H1 (cell line): Measurements from ENCODE around the gene ARHGAP10. TPM values are rescaled to one million over a fixed set of nuclear protein-coding genes. Genes with fewer than 3 reads are reported as not detected.

Experiments
- CTCF ChIA-PET: fragments of 300-600 bp; sonication (Branson Sonifier 250); formaldehyde crosslinking; loops from one replicate; lab custom pipeline; 2021; ENCODE audit not compliant: partially characterized antibody; lab: Charles Lee
- POLR2A ChIA-PET: fragments of 300-600 bp; sonication (Branson Sonifier 250); formaldehyde crosslinking; loops from one replicate; lab custom pipeline; 2021; ENCODE audit warnings: inconsistent platforms; ENCODE audit not compliant: partially characterized antibody; lab: Charles Lee
- DNase-seq, 2 experiments: peaks; one replicate each; pipeline versions ENCODE4 v3.0.0 to v3.0.0-alpha.2; 2010 to 2022; ENCODE audit warnings: low spot score in 2 of 2, low read depth in 1 of 2, mixed read lengths in 1 of 2
- FAIRE-seq: peaks from 2 replicates; lab custom pipeline; 2011; peaks lifted over from hg19 to GRCh38; lab: Jason Lieb, UNC
- H2AFZ ChIP-seq: 2 replicates; pipeline ENCODE4 v1.8.1; 2012; ENCODE audit warnings: low read length, inconsistent platforms
- H2AK5ac ChIP-seq: 2 replicates; pipeline ENCODE4 v1.6.1; 2013; ENCODE audit warnings: low read depth, low read length
- H2BK120ac ChIP-seq: replicated peaks from 2 replicates; pipeline ENCODE3; 2013; ENCODE audit warnings: low read depth, low read length, inconsistent platforms
- H2BK12ac ChIP-seq: 2 replicates; pipeline ENCODE4 v1.6.1; 2013; ENCODE audit warnings: low read depth, low read length
- H2BK15ac ChIP-seq: 2 replicates; pipeline ENCODE4 v1.6.1; 2013; ENCODE audit warnings: low read length
- H2BK20ac ChIP-seq: 2 replicates; pipeline ENCODE4 v1.6.1; 2013; ENCODE audit warnings: low read length
- H2BK5ac ChIP-seq: 2 replicates; pipeline ENCODE4 v1.6.1; 2013; ENCODE audit warnings: low read depth, low read length
- H3K14ac ChIP-seq: 2 replicates; pipeline ENCODE4 v1.6.1; 2013; ENCODE audit warnings: inconsistent platforms; ENCODE audit not compliant: insufficient read length
- H3K18ac ChIP-seq: 2 replicates; pipeline ENCODE4 v1.6.1; 2013; ENCODE audit warnings: low read length; ENCODE audit errors: extremely low read depth
- H3K23ac ChIP-seq: 2 replicates; pipeline ENCODE4 v1.6.1; 2013; ENCODE audit warnings: inconsistent platforms; ENCODE audit not compliant: insufficient read length
- H3K23me2 ChIP-seq: 2 replicates; pipeline ENCODE4 v1.6.1; 2013; ENCODE audit warnings: low read depth, low read length
- H3K27ac ChIP-seq: 2 replicates; pipeline ENCODE4 v1.6.1; 2011; ENCODE audit warnings: low read depth, low read length, inconsistent platforms
- H3K27me3 ChIP-seq, 4 experiments: replicated peaks in 1 of 4; 1 replicate in 1 of 4; 2 replicates in 3 of 4; pipeline versions ENCODE4 v1.6.1 to v1.8.1; 2011 to 2013; ENCODE audit warnings: low read length in 3 of 4, mild to moderate bottlenecking in 3 of 4, inconsistent platforms in 2 of 4, mixed read lengths in 2 of 4, moderate library complexity in 1 of 4; ENCODE audit not compliant: control insufficient read depth in 3 of 4, insufficient read depth in 3 of 4; ENCODE audit errors: extremely low read depth in 1 of 4
- H3K36me3 ChIP-seq, 4 experiments: 2 replicates each; pipeline versions ENCODE4 v1.6.1 to v1.8.1; 2011 to 2013; ENCODE audit warnings: mild to moderate bottlenecking in 4 of 4, low read length in 3 of 4, moderate library complexity in 2 of 4, control low read depth in 1 of 4, inconsistent platforms in 1 of 4; ENCODE audit not compliant: insufficient read depth in 4 of 4, control insufficient read depth in 2 of 4
- H3K4ac ChIP-seq: replicated peaks from 2 replicates; pipeline ENCODE3; 2013; ENCODE audit warnings: low read length, low read depth, mixed read lengths, inconsistent platforms; ENCODE audit not compliant: insufficient read length
- H3K4me1 ChIP-seq, 4 experiments: replicated peaks in 1 of 4; 1 replicate in 1 of 4; 2 replicates in 3 of 4; pipeline versions ENCODE4 v1.6.1 to v1.8.1; 2011 to 2013; ENCODE audit warnings: low read length in 3 of 4, inconsistent platforms in 2 of 4, mixed read lengths in 1 of 4; ENCODE audit not compliant: insufficient read depth in 4 of 4, control insufficient read depth in 3 of 4
- H3K4me2 ChIP-seq, 2 experiments: 2 replicates each; pipeline versions ENCODE4 v1.6.1 to v1.8.1; 2011 to 2013; ENCODE audit warnings: low read depth in 2 of 2, low read length in 2 of 2, control low read depth in 1 of 2, inconsistent platforms in 1 of 2, mild to moderate bottlenecking in 1 of 2; ENCODE audit not compliant: insufficient read depth in 1 of 2
- H3K4me3 ChIP-seq, 4 experiments: fragments of 200-600, 300-600 bp in 1 of 4; sonication (generic), shearing (Covaris generic), sonication (Bioruptor Twin) in 1 of 4; 2 replicates each; pipeline versions ENCODE4 v1.5.1 to v1.8.1; 2011 to 2016; ENCODE audit warnings: low read length in 4 of 4, low read depth in 3 of 4, control low read depth in 2 of 4, inconsistent platforms in 2 of 4, mild to moderate bottlenecking in 2 of 4, mixed read lengths in 1 of 4, moderate library complexity in 1 of 4; ENCODE audit not compliant: insufficient read depth in 2 of 4; ENCODE audit errors: extremely low read depth in 1 of 4
- H3K56ac ChIP-seq: replicated peaks from 2 replicates; pipeline ENCODE3; 2013; ENCODE audit warnings: low read depth, mild to moderate bottlenecking, mixed read lengths, low read length, inconsistent platforms; ENCODE audit not compliant: insufficient read length
- H3K79me1 ChIP-seq: 2 replicates; pipeline ENCODE4 v1.6.1; 2013; ENCODE audit warnings: low read depth, low read length, control low read depth
- H3K79me2 ChIP-seq, 2 experiments: 2 replicates each; pipeline versions ENCODE4 v1.6.1 to v1.8.1; 2012 to 2013; ENCODE audit warnings: low read length in 2 of 2, mild to moderate bottlenecking in 2 of 2, inconsistent platforms in 1 of 2; ENCODE audit not compliant: insufficient read depth in 2 of 2, control insufficient read depth in 1 of 2
- H3K9ac ChIP-seq, 4 experiments: replicated peaks in 1 of 4; 1 replicate in 1 of 4; 2 replicates in 3 of 4; pipeline versions ENCODE4 v1.6.1 to v1.8.1; 2011 to 2013; ENCODE audit warnings: low read depth in 3 of 4, low read length in 3 of 4, control low read depth in 2 of 4, mild to moderate bottlenecking in 2 of 4, moderate library complexity in 2 of 4, inconsistent platforms in 1 of 4; ENCODE audit errors: extremely low read depth in 1 of 4
- H3K9me3 ChIP-seq, 2 experiments: 2 replicates each; pipeline versions ENCODE4 v1.6.1 to v1.8.1; 2012 to 2013; ENCODE audit warnings: mild to moderate bottlenecking in 2 of 2, moderate library complexity in 2 of 2, control low read depth in 1 of 2, inconsistent platforms in 1 of 2, low read depth in 1 of 2, low read length in 1 of 2, mixed read lengths in 1 of 2; ENCODE audit not compliant: insufficient read depth in 2 of 2
- H4K20me1 ChIP-seq, 2 experiments: replicated peaks in 1 of 2; 2 replicates each; pipeline versions ENCODE3 to v1.8.1; 2011 to 2013; ENCODE audit warnings: inconsistent platforms in 2 of 2, low read length in 2 of 2, mild to moderate bottlenecking in 1 of 2; ENCODE audit not compliant: insufficient read depth in 2 of 2, control insufficient read depth in 1 of 2
- H4K5ac ChIP-seq: 2 replicates; pipeline ENCODE4 v1.6.1; 2013; ENCODE audit warnings: low read length, low read depth, mixed read lengths, inconsistent platforms; ENCODE audit not compliant: insufficient read length
- H4K8ac ChIP-seq: 2 replicates; pipeline ENCODE4 v1.8.0; 2013; ENCODE audit warnings: mild to moderate bottlenecking, moderate library complexity, low read length, inconsistent platforms; ENCODE audit not compliant: insufficient read depth; ENCODE audit errors: extremely low read depth
- H4K91ac ChIP-seq: replicated peaks from 2 replicates; pipeline ENCODE3; 2013; ENCODE audit warnings: low read length, mixed read lengths, inconsistent platforms; ENCODE audit not compliant: insufficient read length
- BRCA1 ChIP-seq: IDR thresholded peaks from 2 replicates; pipeline ENCODE4 v1.6.1; 2012; ENCODE audit warnings: low read depth, low read length, improper control_type of control experiment
- GABPA ChIP-seq: IDR thresholded peaks from 2 replicates; pipeline ENCODE4 v1.6.1; 2011; ENCODE audit warnings: mild to moderate bottlenecking, low read length, moderate library complexity, borderline replicate concordance; ENCODE audit not compliant: insufficient read depth
- JUND ChIP-seq: IDR thresholded peaks from 2 replicates; pipeline ENCODE4 v1.6.1; 2011; ENCODE audit warnings: mild to moderate bottlenecking, improper control_type of control experiment, low read length
- KDM4A ChIP-seq: IDR thresholded peaks from one replicate; pipeline ENCODE4 v1.7.1; 2012; ENCODE audit warnings: low read depth, mild to moderate bottlenecking, moderate library complexity, low read length, inconsistent platforms; ENCODE audit not compliant: severe bottlenecking
- NANOG ChIP-seq: IDR thresholded peaks from 2 replicates; pipeline ENCODE4 v1.6.1; 2011; ENCODE audit warnings: low read length, low read depth, mild to moderate bottlenecking, inconsistent platforms; ENCODE audit not compliant: insufficient read depth, poor library complexity, severe bottlenecking
- PHF8 ChIP-seq: fragments of 200-600 bp; sonication (generic); conservative IDR thresholded peaks from 2 replicates; pipeline ENCODE4 v1.7.1; 2012; ENCODE audit warnings: low read depth, mild to moderate bottlenecking, inconsistent platforms, low read length, moderate library complexity
- RXRA ChIP-seq: IDR thresholded peaks from 2 replicates; pipeline ENCODE4 v1.6.1; 2011; ENCODE audit warnings: low read depth, mild to moderate bottlenecking, low read length, moderate library complexity; ENCODE audit not compliant: insufficient read depth
- SAP30 ChIP-seq: fragments of 300-600 bp; sonication (generic); IDR thresholded peaks from 2 replicates; pipeline ENCODE4 v1.7.1; 2012; ENCODE audit warnings: low read length, moderate library complexity, mild to moderate bottlenecking, inconsistent platforms; ENCODE audit not compliant: insufficient read depth, insufficient replicate concordance
- SP1 ChIP-seq: IDR thresholded peaks from 2 replicates; pipeline ENCODE4 v1.6.1; 2011; ENCODE audit warnings: low read depth, low read length
- SP4 ChIP-seq: IDR thresholded peaks from 2 replicates; pipeline ENCODE4 v1.6.1; 2012; ENCODE audit warnings: low read length, inconsistent platforms
- WGBS, 2 experiments: shearing (Covaris generic) in 1 of 2; methylation state at CpG; one replicate each; pipeline versions ENCODE4 v1.1.6 to v1.1.7; 2013 to 2015; ENCODE audit warnings: low lambda C conversion rate in 2 of 2, mixed read lengths in 2 of 2, inconsistent platforms in 1 of 2, low coverage in 1 of 2, missing lambda C conversion rate in 1 of 2; ENCODE audit not compliant: insufficient replicate concordance in 2 of 2, insufficient coverage in 1 of 2, insufficient read length in 1 of 2; ENCODE audit errors: extremely low coverage in 1 of 2, missing lambda C conversion rate in 1 of 2; 5-methylcytosine and 5-hydroxymethylcytosine counted together
- polyA plus RNA-seq, 7 experiments: library from polyadenylated mRNA; depleted of rRNA in 3 of 7; stranded (reverse) in 5 of 7; unstranded in 2 of 7; fragments of >200 nt in 5 of 7; fragments of 200-250 nt in 2 of 7; gene quantifications; 1 replicate in 5 of 7; 2 replicates in 1 of 7; 4 replicates in 1 of 7; pipeline versions ENCODE4 v1.2.1 to v1.2.3, GENCODE V29; 2011 to 2013; ENCODE audit warnings: missing spikeins in 2 of 7, mixed read lengths in 2 of 7
- total RNA-seq: library from RNA; stranded (reverse); fragmentation: NEBNext Ultra II Directional; extraction: Animal tissue kit (Norgen Biotek cat#: 25700); gene quantifications from 2 replicates; pipeline ENCODE4 v1.2.1, GENCODE V29; 2021
- TF ChIP-seq, protein P1 (sequence below), 3 experiments: IDR thresholded peaks; 1 replicate in 2 of 3; 2 replicates in 1 of 3; pipeline versions ENCODE4 v1.5.1 to v1.6.1; 2011; ENCODE audit warnings: low read length in 3 of 3, mild to moderate bottlenecking in 3 of 3, inconsistent platforms in 2 of 3, low read depth in 1 of 3, moderate library complexity in 1 of 3; ENCODE audit not compliant: insufficient read depth in 1 of 3; ENCODE audit errors: control extremely low read depth in 1 of 3

Gene ARHGAP10
- total and polyA plus RNA-seq, 2 of the 8 experiments (the other 6 are each of a cell fraction or from before 2014, with no cell fraction given) = 3.7 to 6.1 TPM

DNA sequence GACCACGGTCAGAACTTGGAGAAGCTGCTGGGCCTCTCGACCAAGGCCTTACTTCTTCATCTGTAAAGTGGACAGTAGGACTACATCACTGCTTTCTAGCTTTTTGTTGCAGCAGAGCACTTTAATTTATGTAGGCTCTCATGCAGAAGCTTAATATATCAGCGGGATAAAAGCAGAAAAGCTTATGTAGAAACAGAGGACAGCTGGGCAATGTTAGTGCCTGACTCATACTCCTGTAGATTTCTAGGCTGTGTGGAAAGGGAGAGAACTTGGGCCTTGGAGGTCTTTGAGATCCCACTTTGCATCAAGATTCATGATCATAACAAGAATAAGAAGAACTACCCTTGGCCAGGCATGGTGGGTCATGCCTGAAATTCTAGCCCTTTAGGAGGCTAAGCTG lies 91.2 kb downstream of the ARHGAP10 start:
- no peak overlapping the region for H4K5ac ChIP-seq
- H3K14ac ChIP-seq = no peak overlapping the region
- H2AK5ac ChIP-seq = no peak overlapping the region
- FAIRE-seq = no peak
- H2BK5ac ChIP-seq = no peak overlapping the region
- no peaks in the 10 kb centered on the region; a peak in 1 of 7 replicates for H3K4me1 ChIP-seq
- H4K91ac ChIP-seq = no peak overlapping the region
- H3K18ac ChIP-seq = no peak overlapping the region
- no peak overlapping the region for H2BK12ac ChIP-seq
- no peak overlapping the region for H3K9ac ChIP-seq
- POLR2A ChIA-PET = no interaction called here
- H3K27me3 ChIP-seq = no peaks in the 10 kb centered on the region
- H3K4ac ChIP-seq = no peak overlapping the region
- no peak overlapping the region for H2AFZ ChIP-seq
- H3K79me1 ChIP-seq = no peaks in the 10 kb centered on the region
- H3K36me3 ChIP-seq = no peaks in the 10 kb centered on the region
- CTCF ChIA-PET = interaction anchor here (0.6 to 3.6 kb wide), 7 partner anchors 9 to 394 kb away, joined by 3 to 16 read pairs (median 3); no protein-coding TSS in a partner anchor
- no peaks in the 10 kb centered on the region for H3K79me2 ChIP-seq
- H3K23ac ChIP-seq = no peak overlapping the region
- H2BK15ac ChIP-seq = no peak overlapping the region
- no peak overlapping the region for H2BK120ac ChIP-seq
- no peak overlapping the region for H3K56ac ChIP-seq
- no peak overlapping the region for H4K8ac ChIP-seq
- no peak overlapping the region for H2BK20ac ChIP-seq
- H4K20me1 ChIP-seq = no peaks in the 10 kb centered on the region
- H3K4me2 ChIP-seq = no peak overlapping the region
- no peaks in the 10 kb centered on the region for H3K9me3 ChIP-seq
- 94% methylated on average over 3 of the region's 3 CpGs; no CpG with 5 or more reads in 1 of the 2 experiments for WGBS, 2 experiments
- no peak for DNase-seq
- no peaks in the 10 kb centered on the region for H3K23me2 ChIP-seq
- H3K27ac ChIP-seq = no peak overlapping the region
- H3K4me3 ChIP-seq = no peak overlapping the region
- TF ChIP-seq SAP30 (no peak), BRCA1 (no peak), PHF8 (no peak), NANOG (no peak), GABPA (no peak), KDM4A (no peak), SP1 (no peak), JUND (no peak), RXRA (no peak), SP4 (no peak)
- TF ChIP-seq, protein P1, sequence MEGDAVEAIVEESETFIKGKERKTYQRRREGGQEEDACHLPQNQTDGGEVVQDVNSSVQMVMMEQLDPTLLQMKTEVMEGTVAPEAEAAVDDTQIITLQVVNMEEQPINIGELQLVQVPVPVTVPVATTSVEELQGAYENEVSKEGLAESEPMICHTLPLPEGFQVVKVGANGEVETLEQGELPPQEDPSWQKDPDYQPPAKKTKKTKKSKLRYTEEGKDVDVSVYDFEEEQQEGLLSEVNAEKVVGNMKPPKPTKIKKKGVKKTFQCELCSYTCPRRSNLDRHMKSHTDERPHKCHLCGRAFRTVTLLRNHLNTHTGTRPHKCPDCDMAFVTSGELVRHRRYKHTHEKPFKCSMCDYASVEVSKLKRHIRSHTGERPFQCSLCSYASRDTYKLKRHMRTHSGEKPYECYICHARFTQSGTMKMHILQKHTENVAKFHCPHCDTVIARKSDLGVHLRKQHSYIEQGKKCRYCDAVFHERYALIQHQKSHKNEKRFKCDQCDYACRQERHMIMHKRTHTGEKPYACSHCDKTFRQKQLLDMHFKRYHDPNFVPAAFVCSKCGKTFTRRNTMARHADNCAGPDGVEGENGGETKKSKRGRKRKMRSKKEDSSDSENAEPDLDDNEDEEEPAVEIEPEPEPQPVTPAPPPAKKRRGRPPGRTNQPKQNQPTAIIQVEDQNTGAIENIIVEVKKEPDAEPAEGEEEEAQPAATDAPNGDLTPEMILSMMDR (IDR thresholded peaks at IDR 0.05; ENCODE audit: control extremely low read depth in 1 of 3, insufficient read depth in 1 of 3, low read depth in 1 of 3, low read length in 3 of 3) = no peak
